ENCODE measurements around the gene ZNF784. TPM values are rescaled to one million over a fixed set of nuclear protein-coding genes. Genes with fewer than 3 reads are reported as not detected.
A peak's percentile ranks its signal among the peaks of the same experiment; 100 is the strongest.

The ZNF784 gene
- total and polyA plus RNA-seq, 10 of the 15 experiments (the other 5 are each of a cell fraction or from before 2014, with no cell fraction given): 0.10 to 5.2 (median 1.8) TPM

DNA sequence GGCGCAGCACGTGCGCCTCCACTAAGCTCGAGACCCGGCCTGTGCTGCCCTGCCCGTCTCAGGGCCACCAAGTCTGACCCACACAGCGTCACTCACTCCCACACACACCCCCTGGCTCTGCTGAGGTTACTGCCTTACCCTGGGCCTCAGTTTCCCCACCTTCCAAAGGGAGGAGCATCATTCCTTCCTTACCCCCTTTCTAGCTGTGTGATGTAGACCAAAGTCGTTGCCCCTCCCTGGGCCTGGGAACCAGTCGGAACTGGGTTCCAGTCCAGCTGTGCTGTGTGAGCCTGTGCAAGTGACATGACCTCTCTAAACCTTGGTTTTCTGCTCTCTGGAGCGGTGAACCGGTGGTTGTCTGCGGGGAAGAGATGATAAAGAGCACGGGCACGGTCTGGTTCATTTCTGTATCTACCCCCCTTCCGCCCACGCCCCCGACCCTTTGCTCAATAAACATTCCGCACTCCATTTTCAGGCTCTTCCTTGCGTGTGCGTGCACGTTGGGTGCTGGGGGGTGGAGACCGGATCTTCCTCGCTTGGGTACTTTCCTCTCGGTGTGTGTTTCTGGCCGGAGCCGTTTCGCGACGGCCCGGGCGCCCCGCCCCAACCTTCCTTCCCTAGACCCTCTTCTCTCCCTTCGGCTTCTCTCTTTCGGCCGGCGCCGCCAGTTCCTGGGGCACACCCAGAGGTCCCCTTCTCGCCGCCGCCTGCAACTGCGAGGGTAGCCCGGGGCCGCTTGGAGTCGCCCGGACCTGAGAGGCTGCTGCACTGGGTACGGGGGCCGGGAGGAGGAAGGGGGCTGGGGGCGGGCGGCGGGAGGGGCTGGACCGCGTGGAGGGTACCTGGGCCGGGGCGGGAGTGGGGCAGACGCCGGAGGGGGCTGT, 18.9 kb upstream of the ZNF784 start, which contains the start of gene ZNF581:
Gene ZNF581 (plus strand): TSS at position 647 of the 884 bp plus-strand sequence. CDS start 923 bp downstream, outside the sequence.
- in situ Hi-C loops (cut with MboI): no loop called here
- no peak for TF ChIP-seq JUND (IDR thresholded peaks at IDR 0.05; ENCODE audit: low read depth, low read length)
- TF ChIP-seq CBX3 (IDR thresholded peaks at IDR 0.05; ENCODE audit: borderline replicate concordance, low read depth): no peak
- peak; percentile 51; the same call in 1 of the 2 replicates for TF ChIP-seq IRF4 (IDR thresholded peaks at IDR 0.05; ENCODE audit: low read depth, low read length)
- TF ChIP-seq, protein P1, sequence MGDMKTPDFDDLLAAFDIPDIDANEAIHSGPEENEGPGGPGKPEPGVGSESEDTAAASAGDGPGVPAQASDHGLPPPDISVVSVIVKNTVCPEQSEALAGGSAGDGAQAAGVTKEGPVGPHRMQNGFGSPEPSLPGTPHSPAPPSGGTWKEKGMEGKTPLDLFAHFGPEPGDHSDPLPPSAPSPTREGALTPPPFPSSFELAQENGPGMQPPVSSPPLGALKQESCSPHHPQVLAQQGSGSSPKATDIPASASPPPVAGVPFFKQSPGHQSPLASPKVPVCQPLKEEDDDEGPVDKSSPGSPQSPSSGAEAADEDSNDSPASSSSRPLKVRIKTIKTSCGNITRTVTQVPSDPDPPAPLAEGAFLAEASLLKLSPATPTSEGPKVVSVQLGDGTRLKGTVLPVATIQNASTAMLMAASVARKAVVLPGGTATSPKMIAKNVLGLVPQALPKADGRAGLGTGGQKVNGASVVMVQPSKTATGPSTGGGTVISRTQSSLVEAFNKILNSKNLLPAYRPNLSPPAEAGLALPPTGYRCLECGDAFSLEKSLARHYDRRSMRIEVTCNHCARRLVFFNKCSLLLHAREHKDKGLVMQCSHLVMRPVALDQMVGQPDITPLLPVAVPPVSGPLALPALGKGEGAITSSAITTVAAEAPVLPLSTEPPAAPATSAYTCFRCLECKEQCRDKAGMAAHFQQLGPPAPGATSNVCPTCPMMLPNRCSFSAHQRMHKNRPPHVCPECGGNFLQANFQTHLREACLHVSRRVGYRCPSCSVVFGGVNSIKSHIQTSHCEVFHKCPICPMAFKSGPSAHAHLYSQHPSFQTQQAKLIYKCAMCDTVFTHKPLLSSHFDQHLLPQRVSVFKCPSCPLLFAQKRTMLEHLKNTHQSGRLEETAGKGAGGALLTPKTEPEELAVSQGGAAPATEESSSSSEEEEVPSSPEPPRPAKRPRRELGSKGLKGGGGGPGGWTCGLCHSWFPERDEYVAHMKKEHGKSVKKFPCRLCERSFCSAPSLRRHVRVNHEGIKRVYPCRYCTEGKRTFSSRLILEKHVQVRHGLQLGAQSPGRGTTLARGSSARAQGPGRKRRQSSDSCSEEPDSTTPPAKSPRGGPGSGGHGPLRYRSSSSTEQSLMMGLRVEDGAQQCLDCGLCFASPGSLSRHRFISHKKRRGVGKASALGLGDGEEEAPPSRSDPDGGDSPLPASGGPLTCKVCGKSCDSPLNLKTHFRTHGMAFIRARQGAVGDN (IDR thresholded peaks at IDR 0.05): no peak; the same call in 1 of the 2 replicates
- TF ChIP-seq EGR1 (IDR thresholded peaks at IDR 0.05; ENCODE audit: borderline replicate concordance in 1 of 2, low read depth in 2 of 2, low read length in 2 of 2): peak; percentile 22 to 88
- no peak for TF ChIP-seq PAX8 (IDR thresholded peaks at IDR 0.05)
- TF ChIP-seq TCF7 (IDR thresholded peaks at IDR 0.05; ENCODE audit: borderline replicate concordance): no peak
- no peak for TF ChIP-seq RBBP5 (conservative IDR thresholded peaks at IDR 0.05)
- TF ChIP-seq, protein P2, sequence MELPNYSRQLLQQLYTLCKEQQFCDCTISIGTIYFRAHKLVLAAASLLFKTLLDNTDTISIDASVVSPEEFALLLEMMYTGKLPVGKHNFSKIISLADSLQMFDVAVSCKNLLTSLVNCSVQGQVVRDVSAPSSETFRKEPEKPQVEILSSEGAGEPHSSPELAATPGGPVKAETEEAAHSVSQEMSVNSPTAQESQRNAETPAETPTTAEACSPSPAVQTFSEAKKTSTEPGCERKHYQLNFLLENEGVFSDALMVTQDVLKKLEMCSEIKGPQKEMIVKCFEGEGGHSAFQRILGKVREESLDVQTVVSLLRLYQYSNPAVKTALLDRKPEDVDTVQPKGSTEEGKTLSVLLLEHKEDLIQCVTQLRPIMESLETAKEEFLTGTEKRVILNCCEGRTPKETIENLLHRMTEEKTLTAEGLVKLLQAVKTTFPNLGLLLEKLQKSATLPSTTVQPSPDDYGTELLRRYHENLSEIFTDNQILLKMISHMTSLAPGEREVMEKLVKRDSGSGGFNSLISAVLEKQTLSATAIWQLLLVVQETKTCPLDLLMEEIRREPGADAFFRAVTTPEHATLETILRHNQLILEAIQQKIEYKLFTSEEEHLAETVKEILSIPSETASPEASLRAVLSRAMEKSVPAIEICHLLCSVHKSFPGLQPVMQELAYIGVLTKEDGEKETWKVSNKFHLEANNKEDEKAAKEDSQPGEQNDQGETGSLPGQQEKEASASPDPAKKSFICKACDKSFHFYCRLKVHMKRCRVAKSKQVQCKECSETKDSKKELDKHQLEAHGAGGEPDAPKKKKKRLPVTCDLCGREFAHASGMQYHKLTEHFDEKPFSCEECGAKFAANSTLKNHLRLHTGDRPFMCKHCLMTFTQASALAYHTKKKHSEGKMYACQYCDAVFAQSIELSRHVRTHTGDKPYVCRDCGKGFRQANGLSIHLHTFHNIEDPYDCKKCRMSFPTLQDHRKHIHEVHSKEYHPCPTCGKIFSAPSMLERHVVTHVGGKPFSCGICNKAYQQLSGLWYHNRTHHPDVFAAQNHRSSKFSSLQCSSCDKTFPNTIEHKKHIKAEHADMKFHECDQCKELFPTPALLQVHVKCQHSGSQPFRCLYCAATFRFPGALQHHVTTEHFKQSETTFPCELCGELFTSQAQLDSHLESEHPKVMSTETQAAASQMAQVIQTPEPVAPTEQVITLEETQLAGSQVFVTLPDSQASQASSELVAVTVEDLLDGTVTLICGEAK (IDR thresholded peaks at IDR 0.05; ENCODE audit: borderline replicate concordance): peak; percentile 96
- no peak for TF ChIP-seq ZNF217 (IDR thresholded peaks at IDR 0.05)
- TF ChIP-seq, protein P3, sequence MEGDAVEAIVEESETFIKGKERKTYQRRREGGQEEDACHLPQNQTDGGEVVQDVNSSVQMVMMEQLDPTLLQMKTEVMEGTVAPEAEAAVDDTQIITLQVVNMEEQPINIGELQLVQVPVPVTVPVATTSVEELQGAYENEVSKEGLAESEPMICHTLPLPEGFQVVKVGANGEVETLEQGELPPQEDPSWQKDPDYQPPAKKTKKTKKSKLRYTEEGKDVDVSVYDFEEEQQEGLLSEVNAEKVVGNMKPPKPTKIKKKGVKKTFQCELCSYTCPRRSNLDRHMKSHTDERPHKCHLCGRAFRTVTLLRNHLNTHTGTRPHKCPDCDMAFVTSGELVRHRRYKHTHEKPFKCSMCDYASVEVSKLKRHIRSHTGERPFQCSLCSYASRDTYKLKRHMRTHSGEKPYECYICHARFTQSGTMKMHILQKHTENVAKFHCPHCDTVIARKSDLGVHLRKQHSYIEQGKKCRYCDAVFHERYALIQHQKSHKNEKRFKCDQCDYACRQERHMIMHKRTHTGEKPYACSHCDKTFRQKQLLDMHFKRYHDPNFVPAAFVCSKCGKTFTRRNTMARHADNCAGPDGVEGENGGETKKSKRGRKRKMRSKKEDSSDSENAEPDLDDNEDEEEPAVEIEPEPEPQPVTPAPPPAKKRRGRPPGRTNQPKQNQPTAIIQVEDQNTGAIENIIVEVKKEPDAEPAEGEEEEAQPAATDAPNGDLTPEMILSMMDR (IDR thresholded peaks at IDR 0.05 in 2 of 3, conservative IDR thresholded peaks at IDR 0.05 in 1 of 3; ENCODE audit: control insufficient read depth in 2 of 3, extremely low read depth in 1 of 3, insufficient read depth in 1 of 3, low read depth in 3 of 3, low read length in 3 of 3): no peak

More for the DNA sequence above, 18.9 kb upstream of the ZNF784 start, which contains the start of gene ZNF581:
- Histone ChIP-seq H3K27ac (ENCODE audit: control insufficient read depth, insufficient read depth) (peak within 1 kb of the TSS; percentile 64), H3K9ac (ENCODE audit: control insufficient read depth, insufficient read depth, low read length) (peak within 1 kb of the TSS; percentile 86), H3K27me3 (replicated peaks in 1 of 2; ENCODE audit: control insufficient read depth in 2 of 2, insufficient read depth in 2 of 2, low read length in 1 of 2) (no peaks in the 10 kb centered on the region), H3K9me3 (replicated peaks; ENCODE audit: control insufficient read depth, insufficient read depth, low read length) (no peaks in the 10 kb centered on the region), H2AFZ (ENCODE audit: control insufficient read depth, low read depth, low read length) (no peak within 1 kb of the TSS; the same call in 1 of the 2 replicates), H3K79me2 (ENCODE audit: control insufficient read depth, insufficient read depth, low read length) (peaks cover 63% of the 10 kb centered on the region), H3K4me3 (peak within 1 kb of the TSS; percentile 95), H4K20me1 (ENCODE audit: control insufficient read depth, insufficient read depth) (no peaks in the 10 kb centered on the region), H3K36me3 (ENCODE audit: control insufficient read depth in 2 of 2, insufficient read depth in 2 of 2, low read length in 1 of 2) (0 out of 4 replicates have a peak, but pooled peaks cover 0 to 2% of the 10 kb centered on the region in 2 experiments), H3K4me2 (ENCODE audit: control insufficient read depth, insufficient read depth) (peak within 1 kb of the TSS; percentile 97), H3K4me1 (ENCODE audit: control insufficient read depth, insufficient read depth, low read length) (peaks cover 36% of the 10 kb centered on the region)
- DNase-seq (ENCODE audit: low read depth, low spot score) (peak; percentile 59), FAIRE-seq (no peak), ATAC-seq (peak; percentile 60)
- RAD21 ChIA-PET (ENCODE audit: unreplicated experiment): interaction anchor here (1.0 to 2.4 kb wide), 3 partner anchors 11 to 388 kb away, joined by 4 to 18 read pairs (median 10); partner anchors contain the start of gene U2AF2
- intact Hi-C loops (cut with micrococcal nuclease; ENCODE audit: unreplicated experiment): loop anchor here (5.0 kb wide), 2 partner anchors 34 to 41 kb away; partner anchors contain the start of genes EPN1 and ZNF524
- CTCF ChIA-PET: interaction anchor here (0.6 to 1.8 kb wide), 5 partner anchors 9 to 143 kb away, joined by 3 to 17 read pairs (median 3); no protein-coding TSS in a partner anchor
- BruUV-seq (replicated peaks): no TSS peak
- POLR2A ChIA-PET: interaction anchor here (0.8 to 2.1 kb wide), 9 partner anchors 8 to 167 kb away, joined by 3 to 11 read pairs (median 5); partner anchors contain the start of genes FIZ1, U2AF2, ZNF524 and ZNF628
- WGBS (ENCODE audit: insufficient coverage, insufficient replicate concordance, low lambda C conversion rate, missing lambda C conversion rate): 1% methylated on average over 32 of the region's 56 CpGs
- SMC1A ChIA-PET (ENCODE audit: uncharacterized antibody, unreplicated experiment): interaction anchor here (1.5 to 1.7 kb wide), 2 partner anchors 11 kb away, joined by 4 read pairs; partner anchors contain the start of gene U2AF2
